ENCODE measurements around the gene TEAD1.
"Not testable (repeated sequence)": the region's sequence is repeated elsewhere in the genome, so short reads cannot be mapped to it uniquely, and the experiment has no call there.

Gene TEAD1

GRCh38 chr11:12863605-12864121 lies 189.4 kb downstream of the TEAD1 start:
- peak; percentile 66 for DNase-seq (ENCODE audit: low spot score)

DNA sequence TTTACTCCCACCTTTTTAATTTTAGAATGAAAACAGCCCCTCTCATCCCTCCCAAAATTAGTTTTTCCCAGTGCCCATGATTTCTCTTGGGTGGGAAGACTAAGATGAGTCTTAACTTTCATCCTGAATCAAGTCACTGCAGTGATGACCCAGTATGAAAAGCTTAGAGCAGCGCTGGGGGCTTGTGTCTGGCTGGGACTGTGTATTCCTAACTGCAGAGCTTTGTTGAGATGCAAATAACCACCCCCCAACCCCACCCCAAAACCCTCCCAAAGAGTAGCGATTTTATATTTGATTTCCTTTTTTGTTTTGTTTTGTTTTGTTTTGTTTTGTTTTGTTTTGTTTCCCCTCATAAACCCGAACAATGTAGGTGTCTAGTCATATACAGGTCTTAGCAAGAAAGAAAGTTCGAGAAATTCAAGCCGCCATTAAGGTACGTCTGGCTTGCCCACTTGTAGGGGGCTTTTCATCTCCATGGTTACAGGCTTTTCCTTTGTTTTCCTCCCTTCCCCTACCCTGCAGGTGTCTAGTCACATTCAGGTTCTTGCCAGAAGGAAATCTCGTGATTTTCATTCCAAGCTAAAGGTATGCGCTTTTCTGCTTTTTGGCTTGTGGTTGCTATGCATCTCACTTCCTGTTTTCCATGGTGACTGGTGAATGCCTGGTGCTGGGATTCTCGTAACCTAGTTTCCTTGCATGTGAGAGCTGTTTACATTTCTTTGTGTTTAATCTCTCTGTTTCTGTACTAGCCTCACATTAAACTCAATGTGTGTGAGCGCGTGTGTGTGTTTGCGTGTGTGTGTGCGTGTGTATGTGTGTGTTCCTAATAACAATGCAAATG lies 190.3 kb downstream of the TEAD1 start:
- peak; percentile 51 for DNase-seq (ENCODE audit: low spot score)

DNA sequence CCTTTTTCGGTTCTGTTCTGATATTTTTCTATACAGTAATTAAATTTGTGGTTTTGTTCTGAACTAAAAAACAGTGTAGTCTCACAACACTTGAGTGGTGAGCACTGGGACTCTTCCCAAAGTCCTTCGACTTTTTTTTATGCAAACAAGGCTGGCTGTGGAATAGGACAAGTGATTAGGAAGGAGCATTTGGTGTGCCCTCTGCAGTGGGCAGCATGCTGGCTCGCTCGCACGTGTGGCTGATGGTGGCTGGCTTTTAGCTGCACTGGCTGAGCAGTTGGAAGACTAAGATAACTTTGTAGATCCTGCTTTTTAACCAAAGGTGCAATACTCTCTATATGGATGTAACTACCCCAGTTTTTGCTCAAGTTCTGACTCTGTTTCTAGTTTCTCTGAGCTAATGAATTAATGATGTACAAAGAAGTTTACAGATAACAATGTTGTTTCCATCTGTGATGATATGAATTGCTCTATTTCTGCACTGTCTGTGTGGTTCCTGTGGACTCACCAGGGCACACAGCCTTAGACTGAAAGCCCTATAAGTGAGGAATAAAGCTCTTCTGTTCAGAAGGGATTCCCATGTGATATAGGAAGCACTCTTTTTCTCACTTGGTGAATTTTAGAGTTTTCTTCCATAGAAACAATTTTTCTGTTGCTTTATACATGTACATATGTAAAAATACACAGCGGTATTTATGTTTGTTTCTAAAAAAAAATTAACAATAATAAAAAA lies 191.8 kb downstream of the TEAD1 start:
- DNase-seq (ENCODE audit: low spot score): no peak

GRCh38 chr11:12867531-12867930 lies 193.3 kb downstream of the TEAD1 start:
- DNase-seq (ENCODE audit: low spot score): no peak

DNA sequence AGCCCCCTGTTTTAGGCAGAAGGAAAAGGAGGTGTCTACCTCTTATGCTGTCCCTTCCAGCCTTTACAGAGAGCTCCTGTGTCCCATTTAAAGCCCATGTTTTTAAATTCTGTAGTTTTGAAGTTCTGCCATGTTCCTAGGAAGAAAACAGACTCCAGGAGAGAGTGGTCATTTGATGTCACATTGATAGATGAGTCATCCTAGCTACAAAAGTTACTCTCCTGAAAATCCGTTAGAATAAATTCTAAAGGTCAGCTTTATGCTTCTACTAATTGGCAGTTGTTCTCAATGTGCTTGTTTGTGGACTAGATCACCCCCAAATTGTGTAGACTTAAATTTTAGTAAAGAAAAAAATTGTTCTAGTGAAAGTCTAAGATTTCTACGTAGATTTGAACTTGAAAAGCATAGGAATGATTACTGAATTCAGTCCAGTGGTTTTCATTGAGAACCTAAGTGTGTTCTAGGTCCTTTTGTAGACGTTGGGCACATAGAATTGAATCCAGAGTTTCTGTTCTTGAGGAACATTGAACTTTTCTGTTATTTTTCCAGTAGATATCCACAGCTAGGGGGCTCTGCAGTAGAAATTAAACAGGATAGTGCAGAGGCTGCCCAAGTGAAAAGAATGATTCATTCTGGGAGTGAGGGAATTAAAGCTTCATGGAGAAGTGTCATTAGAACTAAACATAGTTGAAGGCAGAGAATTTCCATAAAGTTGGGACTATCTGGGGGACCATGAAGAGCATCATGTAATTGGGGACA lies 194.3 kb downstream of the TEAD1 start:
- no peak for DNase-seq (ENCODE audit: low spot score)

GRCh38 chr11:12871241-12871640 lies 197.0 kb downstream of the TEAD1 start:
- no peak for DNase-seq (ENCODE audit: low spot score)

DNA sequence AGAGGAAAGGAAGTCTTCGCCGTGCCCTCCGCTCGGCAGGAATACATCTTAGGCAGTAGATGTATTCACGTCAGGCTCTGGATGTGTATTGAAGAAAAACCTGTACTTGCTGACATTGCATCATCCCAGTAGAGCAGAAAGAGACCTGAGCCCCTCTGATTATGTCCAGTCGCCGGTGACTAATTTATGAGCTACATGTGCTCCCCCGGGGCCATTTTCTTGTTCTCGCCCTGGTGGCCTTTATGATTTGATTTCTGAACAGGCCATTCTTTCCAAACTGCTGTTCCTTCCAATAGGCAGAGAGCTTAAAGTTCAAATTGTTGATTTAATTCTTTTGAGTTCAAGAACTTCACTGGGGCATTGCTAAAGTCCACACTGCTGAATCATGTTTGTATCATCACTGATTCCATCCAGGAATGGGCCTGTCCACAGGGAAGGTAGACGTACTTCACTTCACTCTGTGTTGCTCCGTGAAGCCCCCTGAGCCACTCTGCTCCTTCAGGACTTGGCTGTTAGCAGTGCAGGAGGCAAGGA lies 197.6 kb downstream of the TEAD1 start:
- no peak for DNase-seq (ENCODE audit: low spot score)

DNA sequence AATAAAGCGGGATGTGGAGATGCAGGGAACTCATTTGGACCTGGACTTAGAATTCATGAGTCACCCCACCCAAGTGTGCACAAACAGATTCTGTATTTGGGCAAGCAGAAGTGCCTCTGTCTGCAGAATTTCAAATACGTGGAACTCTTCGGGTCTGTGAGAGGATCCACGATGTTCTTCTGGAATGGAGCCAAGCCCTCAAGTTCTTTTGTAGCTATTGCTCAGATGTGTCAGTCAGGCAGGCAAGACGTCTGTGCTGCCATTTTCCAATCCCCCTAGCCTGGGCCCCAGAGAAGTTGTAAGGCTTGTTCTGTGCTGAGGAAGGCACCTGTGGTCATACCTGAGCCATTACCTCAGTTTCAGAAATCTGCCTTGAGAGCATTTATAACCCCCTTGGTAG lies 202.1 kb downstream of the TEAD1 start:
- no peak for DNase-seq (ENCODE audit: low spot score)

DNA sequence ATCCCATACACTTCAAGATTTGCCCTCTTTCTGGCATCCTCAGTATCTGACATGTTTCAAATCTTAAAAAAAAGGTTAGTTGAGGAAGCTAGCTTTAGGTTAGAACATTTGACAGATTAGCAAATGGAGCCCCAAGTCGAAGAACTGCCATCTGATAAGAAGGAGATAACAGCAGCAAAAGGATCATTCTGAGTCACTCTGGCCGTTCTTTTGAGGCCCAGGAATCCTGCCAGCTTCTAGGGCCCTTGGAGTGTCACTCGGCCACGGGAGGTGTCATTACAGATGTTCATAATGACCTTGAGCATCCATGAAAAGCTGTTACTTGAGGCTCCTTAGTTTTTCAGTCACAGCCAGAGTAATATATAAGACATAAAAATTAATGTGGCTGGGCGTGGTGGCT lies 202.8 kb downstream of the TEAD1 start:
- DNase-seq (ENCODE audit: low spot score): no peak

GRCh38 chr11:12877508-12877907 lies 203.3 kb downstream of the TEAD1 start:
- not testable (repeated sequence) for DNase-seq (ENCODE audit: low spot score)

DNA sequence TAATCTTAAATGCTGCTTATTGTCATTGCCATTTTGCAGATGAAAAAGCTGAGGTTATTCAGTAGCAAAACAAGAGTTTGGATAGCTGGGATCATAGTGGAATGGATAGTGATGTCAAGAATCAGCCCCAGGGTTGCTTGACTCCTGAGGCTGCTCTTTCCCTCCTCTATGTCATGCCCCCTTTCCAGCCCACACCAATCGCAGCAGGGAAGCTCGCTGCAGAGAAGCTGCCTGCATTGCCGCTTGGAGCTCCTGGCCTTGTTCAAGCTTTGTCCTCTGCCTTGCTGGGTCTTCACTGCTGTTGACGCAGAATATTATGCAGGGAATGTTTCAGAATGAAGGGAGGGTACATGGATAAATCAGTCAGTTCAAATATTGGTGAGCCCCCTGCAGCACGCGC lies 206.1 kb downstream of the TEAD1 start:
- DNase-seq (ENCODE audit: low spot score): no peak

- no peak for DNase-seq (ENCODE audit: low spot score)
Observed at GRCh38 chr11:12882670-12883069, 208.4 kb downstream of the TEAD1 start.

GRCh38 chr11:12884751-12885318 lies 210.6 kb downstream of the TEAD1 start:
- DNase-seq (ENCODE audit: low spot score): no peak

- no peak for DNase-seq (ENCODE audit: low spot score)
Observed at GRCh38 chr11:12885717-12886239, 211.6 kb downstream of the TEAD1 start.

GRCh38 chr11:12886508-12886907 lies 212.3 kb downstream of the TEAD1 start:
- no peak for DNase-seq (ENCODE audit: low spot score)

GRCh38 chr11:12888525-12889158 lies 214.4 kb downstream of the TEAD1 start:
- DNase-seq (ENCODE audit: low spot score): peak; percentile 88

DNA sequence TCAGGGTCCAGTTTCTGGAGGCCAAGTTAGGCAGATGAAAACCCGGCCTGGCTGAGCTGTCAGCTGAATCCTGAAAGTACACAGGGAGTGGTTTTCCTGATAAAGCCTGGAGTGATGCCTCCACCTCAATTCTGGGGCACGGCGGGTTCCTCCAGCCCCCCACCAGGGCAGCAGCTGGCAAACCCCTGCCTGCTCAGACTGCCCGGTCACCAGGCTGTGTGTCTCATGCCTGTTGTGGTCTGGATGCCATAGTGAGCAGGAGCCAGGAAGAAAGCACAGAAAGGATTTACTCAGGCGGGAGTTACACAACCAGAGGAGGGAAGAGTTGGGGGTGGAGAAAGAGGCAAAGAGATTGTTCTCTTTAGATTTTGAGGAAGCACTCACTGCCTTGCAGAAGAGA lies 215.0 kb downstream of the TEAD1 start:
- DNase-seq (ENCODE audit: low spot score): peak; percentile 38

- no peak for DNase-seq (ENCODE audit: low spot score)
Observed at GRCh38 chr11:12890476-12890875, 216.3 kb downstream of the TEAD1 start.

DNA sequence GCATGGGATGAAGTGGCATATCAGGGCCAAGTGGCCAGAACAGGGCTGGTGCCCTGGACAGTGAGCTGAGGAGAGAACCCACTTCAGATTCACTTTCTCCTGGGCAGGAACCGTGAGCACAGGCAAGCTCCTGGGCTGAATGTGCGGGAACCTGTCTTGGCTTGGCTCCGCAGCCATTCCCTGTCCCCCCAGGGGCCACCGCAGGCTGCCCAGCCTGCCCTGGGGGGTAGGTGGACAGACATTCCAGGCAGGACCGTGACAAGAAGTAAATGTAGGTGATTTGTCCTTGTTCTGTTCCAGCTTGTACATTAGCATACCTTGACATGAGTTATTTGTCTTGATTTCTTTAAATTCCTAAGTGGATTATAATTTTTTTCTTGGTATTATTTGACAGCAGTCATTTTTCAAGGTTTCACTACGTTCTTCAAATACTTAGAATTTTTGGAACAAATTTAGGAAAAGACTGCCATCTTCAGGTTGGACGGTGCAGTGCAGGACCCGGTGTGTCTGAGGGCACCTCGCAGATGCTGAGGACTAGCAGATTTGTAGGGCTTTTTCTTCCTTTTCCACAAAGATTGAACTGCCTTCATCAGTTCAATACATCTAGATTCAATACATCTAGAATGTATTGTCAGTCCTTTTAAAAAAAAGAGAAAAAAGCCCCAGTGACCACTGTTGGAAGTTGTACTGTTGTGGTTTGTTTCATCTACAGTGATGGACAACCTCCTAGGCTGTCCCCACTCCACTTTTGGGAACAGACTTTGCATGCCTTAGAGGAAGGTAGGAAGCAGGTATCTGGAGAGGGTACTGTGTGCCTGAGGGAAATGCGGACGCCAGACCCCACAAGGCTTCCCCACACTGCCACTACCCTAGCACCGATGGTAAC lies 219.8 kb downstream of the TEAD1 start:
- peak; percentile 66 for DNase-seq (ENCODE audit: low spot score)

DNA sequence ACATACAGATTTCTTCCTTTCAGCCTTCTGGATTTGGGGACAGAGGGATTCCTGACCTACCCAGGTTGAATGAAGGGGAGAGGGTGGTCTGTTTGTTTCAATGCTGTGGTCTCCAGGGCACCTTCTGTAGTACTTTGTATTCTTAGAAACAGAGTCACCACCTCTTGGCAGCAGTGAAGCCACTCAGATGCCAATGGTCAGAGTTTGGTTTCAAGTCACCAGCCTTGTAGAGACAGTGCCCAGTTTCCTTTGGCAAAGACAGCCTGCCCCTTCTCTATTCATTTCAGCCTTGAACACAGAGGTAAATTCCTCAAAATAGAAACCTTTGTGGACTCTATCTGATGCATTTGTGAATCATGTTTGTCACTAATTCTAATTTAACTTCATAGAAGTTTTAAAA lies 223.2 kb downstream of the TEAD1 start:
- DNase-seq (ENCODE audit: low spot score): peak; percentile 58

All from Ammon's horn (tissue), 1 donor.